Body of pancreas (tissue), 4 donors: Measurements from ENCODE around the gene DDX41.

ENCODE experiments used
- CTCF ChIP-seq, 7 experiments: fragments of 450-650 bp in 4 of 7; fragments of 200-600 bp in 3 of 7; sonication (generic) in 3 of 7; IDR thresholded peaks; one replicate each; pipeline ENCODE4 v1.5.1; 2016 to 2019; ENCODE audit warnings: antibody characterized with exemption in 7 of 7
- POLR2A ChIP-seq, 3 donors: fragments of 450-650 bp; IDR thresholded peaks; one replicate each; pipeline ENCODE4 v1.6.1; 2016; ENCODE audit warnings: antibody characterized with exemption in 3 of 3, mild to moderate bottlenecking in 2 of 3

DNA sequence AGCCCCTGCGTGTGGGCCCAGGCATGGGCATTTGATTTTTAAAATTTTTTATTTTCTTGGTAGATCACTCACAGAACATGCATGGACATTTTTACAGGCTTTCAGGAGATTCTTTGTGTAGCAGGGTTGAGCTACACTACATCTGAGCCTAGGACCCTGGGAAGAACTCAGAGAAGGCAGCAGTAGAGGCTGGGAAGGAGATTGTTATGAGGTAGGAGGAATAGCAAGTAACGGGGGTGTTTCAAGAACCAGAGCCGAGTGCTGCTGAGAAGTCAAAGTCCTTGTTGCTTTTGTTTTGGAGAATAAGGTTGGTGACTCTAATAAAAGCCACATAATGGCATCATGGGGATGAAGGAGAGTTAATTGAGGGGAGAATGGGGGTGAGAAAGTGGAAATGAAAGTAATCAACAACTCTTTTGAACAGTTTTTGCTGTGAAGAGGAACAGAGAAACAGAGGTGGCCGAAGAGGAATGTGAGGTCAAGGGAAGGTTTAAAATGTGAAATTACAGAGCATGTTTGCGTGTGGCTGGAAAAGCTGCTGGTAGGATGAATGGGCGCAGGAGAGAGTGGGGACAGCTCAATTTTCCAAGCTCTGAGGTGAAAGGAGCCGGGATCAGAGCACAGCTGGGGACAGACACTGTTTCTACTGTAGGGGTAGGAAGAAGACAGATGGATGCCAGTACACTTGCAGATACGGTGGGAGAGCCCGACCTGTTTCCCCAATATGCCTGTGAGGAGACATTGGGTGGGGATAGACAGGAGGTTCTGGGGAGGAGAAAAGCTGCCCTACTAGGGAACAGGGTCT, 14.7 kb downstream of the DDX41 start:
- TF ChIP-seq CTCF (IDR thresholded peaks at IDR 0.05) (no peak), POLR2A (IDR thresholded peaks at IDR 0.05) (no peak)
